HCT116 (cell line): ENCODE results near the gene CD9. TPM values are rescaled to one million over a fixed set of nuclear protein-coding genes. Genes with fewer than 3 reads are reported as not detected.

Source experiments
- ATAC-seq: fragments of 200-7000 bp; cut with Tn5 transposase; 2 replicates; pipeline ENCODE4 v1.9.1; 2020; ENCODE audit warnings: mild to moderate bottlenecking, moderate library complexity
- BruUV-seq: library from RNA; stranded (reverse); fragments of 400-500 nt; replicated peaks from 2 replicates; lab custom pipeline; 2021; lab: Mats Ljungman, UMichigan
- CTCF ChIA-PET: fragments of 300-600 bp; sonication (Branson Sonifier 250); formaldehyde crosslinking; loops from one replicate; lab custom pipeline; 2021; ENCODE audit warnings: antibody characterized with exemption; lab: Charles Lee
- POLR2A ChIA-PET: fragments of 300-600, 350-600 bp; sonication (Branson Sonifier 250); formaldehyde crosslinking; loops from one replicate; lab custom pipeline; 2021; ENCODE audit warnings: antibody characterized with exemption; lab: Charles Lee
- RAD21 ChIA-PET, 2 experiments: fragments of 300-600 bp; sonication (Branson Sonifier 250); formaldehyde crosslinking; loops; one replicate each; lab custom pipeline; 2023; ENCODE audit warnings: low total read pairs in 2 of 2; ENCODE audit not compliant: uncharacterized antibody in 2 of 2, unreplicated experiment in 2 of 2, low non-redundant PET in 1 of 2; lab: Charles Lee
- DNase-seq: peaks from one replicate; pipeline ENCODE4 v3.0.0-alpha.2; 2010; ENCODE audit warnings: low read depth, low spot score
- H2AFZ ChIP-seq: fragments of 200-600 bp; shearing (Covaris generic), sonication (generic); 2 replicates; pipeline ENCODE4 v1.6.1; 2017; ENCODE audit warnings: low read depth, mixed run types, mixed read lengths, antibody characterized with exemption, low read length; ENCODE audit not compliant: poor library complexity, severe bottlenecking
- H3K27ac ChIP-seq: 2 replicates; pipeline ENCODE4 v1.5.1; 2012; ENCODE audit warnings: low read depth, low read length
- H3K27me3 ChIP-seq: fragments of 200-600 bp; sonication (generic); 2 replicates; pipeline ENCODE4 v1.6.1; 2016; ENCODE audit warnings: mixed run types, low read length, mixed read lengths; ENCODE audit not compliant: insufficient read depth
- H3K36me3 ChIP-seq, 2 experiments: fragments of 200-500 bp in 1 of 2; fragments of 200-600 bp in 1 of 2; sonication (Bioruptor generic) in 1 of 2; sonication (generic) in 1 of 2; 2 replicates each; pipeline versions ENCODE4 v1.5.1 to v1.6.1; 2014 to 2016; ENCODE audit warnings: low read length in 2 of 2, inconsistent platforms in 1 of 2, mixed read lengths in 1 of 2, mixed run types in 1 of 2; ENCODE audit not compliant: insufficient read depth in 2 of 2, control insufficient read depth in 1 of 2
- H3K4me1 ChIP-seq, 2 experiments: fragments of 200-600 bp in 1 of 2; sonication (generic) in 1 of 2; 2 replicates each; pipeline versions ENCODE4 v1.5.1 to v1.6.1; 2012 to 2017; ENCODE audit warnings: low read length in 2 of 2, inconsistent platforms in 1 of 2, mild to moderate bottlenecking in 1 of 2, mixed read lengths in 1 of 2, mixed run types in 1 of 2, moderate library complexity in 1 of 2; ENCODE audit not compliant: insufficient read depth in 2 of 2, control insufficient read depth in 1 of 2
- H3K4me2 ChIP-seq: fragments of 200-600 bp; sonication (generic); 2 replicates; pipeline ENCODE4 v1.6.1; 2017; ENCODE audit warnings: mixed run types, low read length, mixed read lengths
- H3K4me3 ChIP-seq, 2 experiments: fragments of 200-600 bp in 1 of 2; sonication (generic) in 1 of 2; replicated peaks in 1 of 2; 2 replicates each; pipeline ENCODE4 v1.5.1; 2011 to 2016; ENCODE audit warnings: low read length in 2 of 2, control low read depth in 1 of 2, low read depth in 1 of 2, mild to moderate bottlenecking in 1 of 2, mixed read lengths in 1 of 2, mixed run types in 1 of 2
- H3K79me2 ChIP-seq: fragments of 200-600 bp; sonication (generic); 2 replicates; pipeline ENCODE4 v1.6.1; 2017; ENCODE audit warnings: mild to moderate bottlenecking, mixed run types, low read length, moderate library complexity, mixed read lengths; ENCODE audit not compliant: insufficient read depth
- H3K9ac ChIP-seq: fragments of 200-600 bp; sonication (generic); 2 replicates; pipeline ENCODE4 v1.6.1; 2016; ENCODE audit warnings: low read length, mixed read lengths
- H3K9me2 ChIP-seq: fragments of 200-600 bp; sonication (generic), shearing (Covaris generic); 2 replicates; pipeline ENCODE4 v1.6.1; 2017; ENCODE audit warnings: mixed run types, mild to moderate bottlenecking, moderate library complexity; ENCODE audit not compliant: insufficient read depth
- H3K9me3 ChIP-seq, 2 experiments: fragments of 200-500 bp in 1 of 2; fragments of 200-600 bp in 1 of 2; sonication (Bioruptor generic) in 1 of 2; sonication (generic) in 1 of 2; 2 replicates each; pipeline ENCODE4 v1.6.1; 2014 to 2017; ENCODE audit warnings: low read length in 2 of 2, mixed read lengths in 2 of 2, inconsistent platforms in 1 of 2, low read depth in 1 of 2, mild to moderate bottlenecking in 1 of 2, mixed run types in 1 of 2, moderate library complexity in 1 of 2; ENCODE audit not compliant: control insufficient read depth in 1 of 2, insufficient read depth in 1 of 2
- H4K20me1 ChIP-seq: fragments of 200-600 bp; sonication (generic), shearing (Covaris generic); 2 replicates; pipeline ENCODE4 v1.6.1; 2017; ENCODE audit warnings: mixed run types, mild to moderate bottlenecking, moderate library complexity; ENCODE audit not compliant: insufficient read depth
- CBX3 ChIP-seq: IDR thresholded peaks from 2 replicates; pipeline ENCODE4 v1.6.1; 2012; ENCODE audit warnings: low read depth
- CEBPB ChIP-seq: IDR thresholded peaks from 2 replicates; pipeline ENCODE4 v1.6.1; 2012; ENCODE audit warnings: low read depth
- CTCF ChIP-seq, 3 experiments: fragments of 200-600 bp in 1 of 3; sonication (generic) in 1 of 3; IDR thresholded peaks in 2 of 3; conservative IDR thresholded peaks in 1 of 3; 2 replicates each; pipeline ENCODE4 v1.5.1; 2012 to 2017; ENCODE audit warnings: low read depth in 2 of 3, low read length in 2 of 3, antibody characterized with exemption in 1 of 3, borderline replicate concordance in 1 of 3, control low read depth in 1 of 3, mild to moderate bottlenecking in 1 of 3, mixed read lengths in 1 of 3, mixed run types in 1 of 3, moderate library complexity in 1 of 3; ENCODE audit not compliant: insufficient read depth in 1 of 3
- ELF1 ChIP-seq: IDR thresholded peaks from 2 replicates; pipeline ENCODE4 v1.6.1; 2012; ENCODE audit warnings: low read depth, borderline replicate concordance
- EZH2 ChIP-seq: fragments of 200-600 bp; sonication (generic); IDR thresholded peaks from 2 replicates; pipeline ENCODE4 v1.6.1; 2017; ENCODE audit warnings: antibody characterized with exemption, mixed run types
- FOSL1 ChIP-seq: IDR thresholded peaks from 2 replicates; pipeline ENCODE4 v1.6.1; 2012; ENCODE audit warnings: low read depth
- JUND ChIP-seq: IDR thresholded peaks from 2 replicates; pipeline ENCODE4 v1.6.1; 2012
- RAD21 ChIP-seq: IDR thresholded peaks from 2 replicates; pipeline ENCODE4 v1.6.1; 2012; ENCODE audit warnings: low read depth, mild to moderate bottlenecking
- SRF ChIP-seq: IDR thresholded peaks from 2 replicates; pipeline ENCODE4 v1.6.1; 2012; ENCODE audit warnings: low read depth
- TCF7L2 ChIP-seq: IDR thresholded peaks from 2 replicates; pipeline ENCODE4 v1.7.0; 2011; ENCODE audit warnings: borderline replicate concordance, inconsistent platforms; ENCODE audit not compliant: insufficient read depth, insufficient read length; ENCODE audit errors: extremely low read depth
- YY1 ChIP-seq: IDR thresholded peaks from 2 replicates; pipeline ENCODE4 v1.6.1; 2011; ENCODE audit warnings: low read length, low read depth, moderate library complexity, mild to moderate bottlenecking; ENCODE audit not compliant: insufficient replicate concordance; ENCODE audit errors: extremely low read depth
- ZBTB33 ChIP-seq: IDR thresholded peaks from 2 replicates; pipeline ENCODE4 v1.6.1; 2011; ENCODE audit warnings: mild to moderate bottlenecking, low read length, moderate library complexity; ENCODE audit not compliant: insufficient replicate concordance; ENCODE audit errors: extremely low read depth
- ZFX ChIP-seq: fragments of 450-650 bp; IDR thresholded peaks from 2 replicates; pipeline ENCODE4 v1.6.1; 2017
- intact Hi-C: fragments of 100-400 bp; cut with micrococcal nuclease; formaldehyde crosslinking; loops from 2 replicates; pipeline ENCODE4 v1.10.0; 2022
- total RNA-seq: library from RNA; stranded (reverse); gene quantifications from one replicate; pipeline ENCODE4 v1.2.1, GENCODE V29; 2021; ENCODE audit not compliant: unreplicated experiment
- TF ChIP-seq, protein P1 (sequence below): IDR thresholded peaks from 2 replicates; pipeline ENCODE4 v1.6.1; 2012

Gene CD9
- total RNA-seq, 1 experiment from 2014 or later = 182 TPM

GRCh38 chr12:6163416-6164060 lies 36.7 kb upstream of the CD9 start:
- Histone ChIP-seq H3K4me3 (no peak overlapping the region), H3K9me3 (no peaks in the 10 kb centered on the region), H3K9me2 (no peaks in the 10 kb centered on the region), H3K4me2 (no peak overlapping the region), H3K4me1 (peaks cover 13 to 23% of the 10 kb centered on the region in 2 experiments), H3K9ac (no peak overlapping the region), H3K27me3 (no peaks in the 10 kb centered on the region), H3K79me2 (no peaks in the 10 kb centered on the region), H4K20me1 (no peaks in the 10 kb centered on the region)
- POLR2A ChIA-PET = no interaction called here
- ATAC-seq = no peak
- no peak for DNase-seq
- BruUV-seq = no TSS peak
- CTCF ChIA-PET = no interaction called here
- intact Hi-C loops = no loop called here
- TF ChIP-seq RAD21 (no peak), CEBPB (no peak), ELF1 (no peak), TCF7L2 (no peak)
- TF ChIP-seq, all 23 proteins: peak for 0
- RAD21 ChIA-PET = no interaction called here
- H2AFZ ChIP-seq = no peak overlapping the region
- H3K36me3 ChIP-seq = no peaks in the 10 kb centered on the region
- no peak overlapping the region for H3K27ac ChIP-seq

DNA sequence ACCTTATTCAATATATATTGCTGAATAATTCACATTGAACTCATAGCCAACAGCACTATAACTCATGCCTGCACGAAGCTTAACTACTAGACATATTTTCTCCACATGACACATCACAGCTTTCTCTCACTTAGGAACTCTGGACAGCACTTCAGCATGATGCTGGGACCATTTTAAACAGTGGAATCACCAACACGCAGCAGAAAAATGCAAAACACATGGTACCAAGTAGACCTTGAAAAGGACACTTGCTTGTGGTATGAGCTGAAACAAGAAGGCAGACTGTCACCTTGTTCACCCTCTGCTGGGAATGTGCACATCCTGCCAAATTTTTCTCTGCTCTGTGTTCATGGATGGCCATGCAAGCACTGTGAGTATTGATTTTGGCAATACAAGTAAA lies 34.8 kb upstream of the CD9 start:
- TF ChIP-seq CEBPB (no peak), YY1 (no peak), CTCF (IDR thresholded peaks at IDR 0.05 in 2 of 3, conservative IDR thresholded peaks at IDR 0.05 in 1 of 3; ENCODE audit: borderline replicate concordance in 1 of 3, insufficient read depth in 1 of 3, low read depth in 2 of 3, low read length in 2 of 3) (no peak), ZFX (no peak), FOSL1 (no peak), JUND (no peak), RAD21 (no peak), CBX3 (no peak), SRF (no peak), EZH2 (no peak), ZBTB33 (no peak)
- TF ChIP-seq, protein P1, sequence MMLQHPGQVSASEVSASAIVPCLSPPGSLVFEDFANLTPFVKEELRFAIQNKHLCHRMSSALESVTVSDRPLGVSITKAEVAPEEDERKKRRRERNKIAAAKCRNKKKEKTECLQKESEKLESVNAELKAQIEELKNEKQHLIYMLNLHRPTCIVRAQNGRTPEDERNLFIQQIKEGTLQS = no peak
- Histone ChIP-seq H3K27ac (no peak overlapping the region), H3K36me3 (no peaks in the 10 kb centered on the region), H3K27me3 (no peaks in the 10 kb centered on the region), H3K4me3 (no peak overlapping the region), H2AFZ (no peak overlapping the region), H4K20me1 (no peaks in the 10 kb centered on the region), H3K79me2 (no peaks in the 10 kb centered on the region), H3K9me2 (no peaks in the 10 kb centered on the region), H3K4me2 (no peak overlapping the region), H3K9ac (no peak overlapping the region), H3K9me3 (no peaks in the 10 kb centered on the region), H3K4me1 (peaks cover 13 to 30% of the 10 kb centered on the region in 2 experiments)
- intact Hi-C loops = no loop called here
- CTCF ChIA-PET = no interaction called here
- ATAC-seq (no peak), DNase-seq (no peak)
- RAD21 ChIA-PET = no interaction called here
- POLR2A ChIA-PET = interaction anchor here (0.6 kb wide), 1 partner anchor 319 kb away, joined by 6 read pairs; no protein-coding TSS in a partner anchor
- no TSS peak for BruUV-seq
